HepG2 (cell line): ENCODE results near the gene PAK3. TPM values are rescaled to one million over a fixed set of nuclear protein-coding genes. Genes with fewer than 3 reads are reported as not detected.

Experiments
- ATAC-seq: fragments of 200-7000 bp; cut with Tn5 transposase; 3 replicates; pipeline ENCODE4 v1.9.1; 2020; ENCODE audit warnings: mild to moderate bottlenecking, moderate library complexity
- BruUV-seq: library from RNA; stranded (reverse); fragments of 400-500 nt; replicated peaks from 2 replicates; lab custom pipeline; 2021; lab: Mats Ljungman, UMichigan
- CTCF ChIA-PET: fragments of 300-600 bp; formaldehyde crosslinking; extraction: SDS; loops from one replicate; lab custom pipeline; 2021; ENCODE audit warnings: low total read pairs, inconsistent platforms, low intra/inter-chr PET ratio; lab: Yijun Ruan, JAX
- POLR2A ChIA-PET: fragments of 350-600 bp; sonication (Branson Sonifier 250); formaldehyde crosslinking; loops from one replicate; lab custom pipeline; 2020; ENCODE audit warnings: antibody characterized with exemption, inconsistent platforms; lab: Yijun Ruan, JAX
- DNase-seq: peaks from one replicate; pipeline ENCODE4 v3.0.0-alpha.2; 2015; ENCODE audit warnings: low spot score
- FAIRE-seq: peaks from 3 replicates; lab custom pipeline; 2011; peaks lifted over from hg19 to GRCh38; lab: Jason Lieb, UNC
- H2AFZ ChIP-seq: one replicate; pipeline ENCODE4 v1.6.1; 2011; ENCODE audit warnings: low read length, inconsistent platforms
- H3K27ac ChIP-seq: fragments of 300-600 bp; 3 replicates; pipeline ENCODE4 v1.8.0; 2011; ENCODE audit warnings: mixed run types, mild to moderate bottlenecking, mixed read lengths, low read length, inconsistent platforms; ENCODE audit not compliant: insufficient read depth; ENCODE audit errors: extremely low read length
- H3K27me3 ChIP-seq, 2 experiments: fragments of 200-600 bp in 1 of 2; 2 replicates in 1 of 2; 3 replicates in 1 of 2; pipeline versions ENCODE4 v1.6.0 to v1.8.0; 2011; ENCODE audit warnings: low read length in 2 of 2, mild to moderate bottlenecking in 2 of 2, moderate library complexity in 2 of 2, inconsistent platforms in 1 of 2; ENCODE audit not compliant: insufficient read depth in 2 of 2, control insufficient read depth in 1 of 2
- H3K36me3 ChIP-seq, 2 experiments: fragments of 200-600 bp in 1 of 2; replicated peaks in 1 of 2; 2 replicates in 1 of 2; 3 replicates in 1 of 2; pipeline versions ENCODE4 v1.5.1 to v1.8.0; 2011; ENCODE audit warnings: low read length in 2 of 2, inconsistent platforms in 1 of 2; ENCODE audit not compliant: insufficient read depth in 2 of 2, control insufficient read depth in 1 of 2
- H3K4me1 ChIP-seq: 2 replicates; pipeline ENCODE4 v1.5.1; 2012; ENCODE audit warnings: low read length, inconsistent platforms; ENCODE audit not compliant: insufficient read depth
- H3K4me2 ChIP-seq: 2 replicates; pipeline ENCODE4 v1.6.0; 2011; ENCODE audit warnings: low read depth, low read length, inconsistent platforms
- H3K4me3 ChIP-seq, 3 experiments: fragments of 200-600 bp in 1 of 3; sonication (generic), shearing (Covaris generic) in 1 of 3; replicated peaks in 1 of 3; 2 replicates each; pipeline ENCODE4 v1.5.1; 2011 to 2016; ENCODE audit warnings: low read length in 3 of 3, inconsistent platforms in 2 of 3, low read depth in 2 of 3, mild to moderate bottlenecking in 2 of 3, control low read depth in 1 of 3, mixed read lengths in 1 of 3; ENCODE audit not compliant: insufficient read depth in 1 of 3
- H3K79me2 ChIP-seq: one replicate; pipeline ENCODE4 v1.6.1; 2011; ENCODE audit warnings: low read length, inconsistent platforms; ENCODE audit not compliant: insufficient read depth
- H3K9ac ChIP-seq: 2 replicates; pipeline ENCODE4 v1.6.0; 2011; ENCODE audit warnings: mild to moderate bottlenecking, low read depth, low read length, inconsistent platforms; ENCODE audit not compliant: insufficient read depth
- H3K9me3 ChIP-seq: 2 replicates; pipeline ENCODE4 v1.5.1; 2012; ENCODE audit warnings: mild to moderate bottlenecking, low read length
- H4K20me1 ChIP-seq: 2 replicates; pipeline ENCODE4 v1.6.0; 2011; ENCODE audit warnings: inconsistent platforms, mild to moderate bottlenecking, low read length, moderate library complexity; ENCODE audit not compliant: insufficient read depth
- CBX1 ChIP-seq: IDR thresholded peaks from one replicate; pipeline ENCODE4 v1.6.1; 2016; ENCODE audit warnings: antibody characterized with exemption, low read depth
- EHMT2 ChIP-seq: fragments of 200-600 bp; sonication (generic); IDR thresholded peaks from 2 replicates; pipeline ENCODE4 v1.7.0; 2017; ENCODE audit warnings: antibody characterized with exemption, low read depth, low read length, borderline replicate concordance
- FOXJ3 ChIP-seq: sonication (generic); formaldehyde crosslinking; IDR thresholded peaks from 2 replicates; pipeline ENCODE4 v1.4.0; 2020; ENCODE audit warnings: missing genetic modification reagents, mild to moderate bottlenecking, borderline replicate concordance
- HINFP ChIP-seq: sonication (generic); formaldehyde crosslinking; IDR thresholded peaks from 2 replicates; pipeline ENCODE4 v1.4.0; 2020; ENCODE audit warnings: low read depth, mild to moderate bottlenecking, missing genetic modification reagents
- HNRNPLL ChIP-seq: fragments of 200-400 bp; formaldehyde crosslinking; IDR thresholded peaks from 2 replicates; pipeline ENCODE4 v1.6.1; 2017; ENCODE audit warnings: mild to moderate bottlenecking, low read depth, low read length; ENCODE audit not compliant: poor library complexity, severe bottlenecking
- KDM4B ChIP-seq: sonication (generic); formaldehyde crosslinking; IDR thresholded peaks from 2 replicates; pipeline ENCODE4 v1.4.0; 2020; ENCODE audit warnings: missing genetic modification reagents
- MTF1 ChIP-seq: sonication (generic); formaldehyde crosslinking; IDR thresholded peaks from 2 replicates; pipeline ENCODE4 v1.5.0; 2020; ENCODE audit warnings: missing genetic modification reagents
- STAT5B ChIP-seq: sonication (generic); formaldehyde crosslinking; IDR thresholded peaks from 2 replicates; pipeline ENCODE4 v1.4.0; 2020; ENCODE audit warnings: missing genetic modification reagents
- ZKSCAN5 ChIP-seq: sonication (generic); formaldehyde crosslinking; IDR thresholded peaks from 2 replicates; pipeline ENCODE4 v1.5.1; 2020; ENCODE audit warnings: mild to moderate bottlenecking, missing genetic modification reagents
- ZNF557 ChIP-seq: sonication (generic); formaldehyde crosslinking; IDR thresholded peaks from 2 replicates; pipeline ENCODE4 v1.4.0; 2020; ENCODE audit warnings: missing genetic modification reagents
- ZXDC ChIP-seq: sonication (generic); formaldehyde crosslinking; IDR thresholded peaks from 2 replicates; pipeline ENCODE4 v1.5.0; 2020; ENCODE audit warnings: mild to moderate bottlenecking, missing genetic modification reagents
- WGBS: methylation state at CpG from one replicate; pipeline ENCODE4 v1.1.6; 2017; ENCODE audit warnings: low lambda C conversion rate; 5-methylcytosine and 5-hydroxymethylcytosine counted together
- in situ Hi-C: cut with HindIII; loops from 2 replicates; pipeline ENCODE4 v1.10.0; 2017; ENCODE audit warnings: low pct_unique_long_range_greater_than_20kb; ENCODE audit not compliant: extremely low pct_ligation_motif_present
- intact Hi-C: fragments of 100-400 bp; cut with micrococcal nuclease; formaldehyde crosslinking; loops from one replicate; pipeline ENCODE4 v1.10.0; 2022; ENCODE audit not compliant: unreplicated experiment
- polyA plus RNA-seq, 8 experiments: library from polyadenylated mRNA; depleted of rRNA in 3 of 8; stranded (reverse) in 7 of 8; unstranded in 1 of 8; fragments of >200 nt; fragmentation: Illumina TruSeq in 4 of 8; extraction: Trizol in 4 of 8; gene quantifications; 2 replicates each; pipeline versions ENCODE4 v1.2.1 to v1.2.3, GENCODE V29; 2011 to 2016; ENCODE audit warnings: low read depth in 4 of 8, missing spikeins in 1 of 8, mixed read lengths in 1 of 8; ENCODE audit not compliant: insufficient read depth in 1 of 8
- total RNA-seq, 5 experiments: library from RNA; depleted of rRNA; stranded (reverse); fragments of >200 nt; fragmentation: Illumina TruSeq; extraction: Trizol; gene quantifications; 2 replicates each; pipeline ENCODE4 v1.2.3, GENCODE V29; 2016; ENCODE audit warnings: low read depth in 1 of 5
- TF ChIP-seq, protein P1 (sequence below): sonication (generic); formaldehyde crosslinking; IDR thresholded peaks from 2 replicates; pipeline ENCODE4 v1.5.0; 2020; ENCODE audit warnings: missing genetic modification reagents, mild to moderate bottlenecking, borderline replicate concordance
- TF ChIP-seq, protein P2 (sequence below): sonication (generic); formaldehyde crosslinking; conservative IDR thresholded peaks from 2 replicates; pipeline ENCODE4 v1.4.0; 2020; ENCODE audit warnings: missing genetic modification reagents
- TF ChIP-seq, protein P3 (sequence below): sonication (generic); formaldehyde crosslinking; IDR thresholded peaks from 2 replicates; pipeline ENCODE4 v1.4.0; 2020; ENCODE audit warnings: mild to moderate bottlenecking, missing genetic modification reagents
- TF ChIP-seq, protein P4 (sequence below): IDR thresholded peaks from 2 replicates; pipeline ENCODE4 v1.6.1; 2016

Gene PAK3
- total and polyA plus RNA-seq, 2 of the 13 experiments (the other 11 are each of a cell fraction or from before 2014, with no cell fraction given), result not detected

GRCh38 chrX:111124418-111124817 is 28.4 kb downstream of the PAK3 start:
- in situ Hi-C loops, result no loop called here
- no TSS peak for BruUV-seq
- Histone ChIP-seq H3K36me3 (no peaks in the 10 kb centered on the region), H3K4me3 (no peak overlapping the region), H3K9ac (no peak overlapping the region), H3K79me2 (no peaks in the 10 kb centered on the region), H2AFZ (no peak overlapping the region), H3K27ac (no peak overlapping the region), H3K4me1 (no peaks in the 10 kb centered on the region), H4K20me1 (no peaks in the 10 kb centered on the region), H3K4me2 (no peak overlapping the region), H3K27me3 (no peaks in the 10 kb centered on the region), H3K9me3 (no peaks in the 10 kb centered on the region)
- TF ChIP-seq, protein P1, sequence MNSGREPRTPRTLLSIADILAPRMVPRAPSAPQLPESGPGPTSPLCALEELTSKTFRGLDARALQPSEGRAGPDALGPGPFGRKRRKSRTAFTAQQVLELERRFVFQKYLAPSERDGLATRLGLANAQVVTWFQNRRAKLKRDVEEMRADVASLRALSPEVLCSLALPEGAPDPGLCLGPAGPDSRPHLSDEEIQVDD (CRISPR knock-in tag), result no peak
- TF ChIP-seq ZKSCAN5 (CRISPR knock-in tag) (no peak), KDM4B (CRISPR knock-in tag) (no peak), HINFP (no peak), EHMT2 (no peak), STAT5B (no peak), ZNF557 (CRISPR knock-in tag) (no peak), MTF1 (CRISPR knock-in tag) (no peak), CBX1 (no peak), HNRNPLL (no peak), ZXDC (CRISPR knock-in tag) (no peak), FOXJ3 (CRISPR knock-in tag) (no peak)
- TF ChIP-seq, protein P2, sequence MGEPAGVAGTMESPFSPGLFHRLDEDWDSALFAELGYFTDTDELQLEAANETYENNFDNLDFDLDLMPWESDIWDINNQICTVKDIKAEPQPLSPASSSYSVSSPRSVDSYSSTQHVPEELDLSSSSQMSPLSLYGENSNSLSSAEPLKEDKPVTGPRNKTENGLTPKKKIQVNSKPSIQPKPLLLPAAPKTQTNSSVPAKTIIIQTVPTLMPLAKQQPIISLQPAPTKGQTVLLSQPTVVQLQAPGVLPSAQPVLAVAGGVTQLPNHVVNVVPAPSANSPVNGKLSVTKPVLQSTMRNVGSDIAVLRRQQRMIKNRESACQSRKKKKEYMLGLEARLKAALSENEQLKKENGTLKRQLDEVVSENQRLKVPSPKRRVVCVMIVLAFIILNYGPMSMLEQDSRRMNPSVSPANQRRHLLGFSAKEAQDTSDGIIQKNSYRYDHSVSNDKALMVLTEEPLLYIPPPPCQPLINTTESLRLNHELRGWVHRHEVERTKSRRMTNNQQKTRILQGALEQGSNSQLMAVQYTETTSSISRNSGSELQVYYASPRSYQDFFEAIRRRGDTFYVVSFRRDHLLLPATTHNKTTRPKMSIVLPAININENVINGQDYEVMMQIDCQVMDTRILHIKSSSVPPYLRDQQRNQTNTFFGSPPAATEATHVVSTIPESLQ (CRISPR knock-in tag), result no peak
- TF ChIP-seq, protein P3, sequence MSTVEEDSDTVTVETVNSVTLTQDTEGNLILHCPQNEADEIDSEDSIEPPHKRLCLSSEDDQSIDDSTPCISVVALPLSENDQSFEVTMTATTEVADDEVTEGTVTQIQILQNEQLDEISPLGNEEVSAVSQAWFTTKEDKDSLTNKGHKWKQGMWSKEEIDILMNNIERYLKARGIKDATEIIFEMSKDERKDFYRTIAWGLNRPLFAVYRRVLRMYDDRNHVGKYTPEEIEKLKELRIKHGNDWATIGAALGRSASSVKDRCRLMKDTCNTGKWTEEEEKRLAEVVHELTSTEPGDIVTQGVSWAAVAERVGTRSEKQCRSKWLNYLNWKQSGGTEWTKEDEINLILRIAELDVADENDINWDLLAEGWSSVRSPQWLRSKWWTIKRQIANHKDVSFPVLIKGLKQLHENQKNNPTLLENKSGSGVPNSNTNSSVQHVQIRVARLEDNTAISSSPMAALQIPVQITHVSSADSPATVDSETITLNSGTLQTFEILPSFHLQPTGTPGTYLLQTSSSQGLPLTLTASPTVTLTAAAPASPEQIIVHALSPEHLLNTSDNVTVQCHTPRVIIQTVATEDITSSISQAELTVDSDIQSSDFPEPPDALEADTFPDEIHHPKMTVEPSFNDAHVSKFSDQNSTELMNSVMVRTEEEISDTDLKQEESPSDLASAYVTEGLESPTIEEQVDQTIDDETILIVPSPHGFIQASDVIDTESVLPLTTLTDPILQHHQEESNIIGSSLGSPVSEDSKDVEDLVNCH (CRISPR knock-in tag), result no peak
- TF ChIP-seq, protein P4, sequence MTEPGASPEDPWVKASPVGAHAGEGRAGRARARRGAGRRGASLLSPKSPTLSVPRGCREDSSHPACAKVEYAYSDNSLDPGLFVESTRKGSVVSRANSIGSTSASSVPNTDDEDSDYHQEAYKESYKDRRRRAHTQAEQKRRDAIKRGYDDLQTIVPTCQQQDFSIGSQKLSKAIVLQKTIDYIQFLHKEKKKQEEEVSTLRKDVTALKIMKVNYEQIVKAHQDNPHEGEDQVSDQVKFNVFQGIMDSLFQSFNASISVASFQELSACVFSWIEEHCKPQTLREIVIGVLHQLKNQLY, result no peak
- no peak for DNase-seq
- ChIA-PET CTCF (no interaction called here), POLR2A (no interaction called here)
- FAIRE-seq, result no peak
- WGBS, result 8% methylated on average over 2 of the region's 2 CpGs
- intact Hi-C loops, result no loop called here
- no peak for ATAC-seq
